HG02870 (cell line): ENCODE data around the gene CLUH.

Experiments
- ATAC-seq: cut with Tn5 transposase; IDR thresholded peaks from one replicate; pipeline ENCODE4 v1.9.1; 2021; ENCODE audit warnings: mild to moderate bottlenecking, moderate library complexity; ENCODE audit not compliant: unreplicated experiment

Gene CLUH

DNA sequence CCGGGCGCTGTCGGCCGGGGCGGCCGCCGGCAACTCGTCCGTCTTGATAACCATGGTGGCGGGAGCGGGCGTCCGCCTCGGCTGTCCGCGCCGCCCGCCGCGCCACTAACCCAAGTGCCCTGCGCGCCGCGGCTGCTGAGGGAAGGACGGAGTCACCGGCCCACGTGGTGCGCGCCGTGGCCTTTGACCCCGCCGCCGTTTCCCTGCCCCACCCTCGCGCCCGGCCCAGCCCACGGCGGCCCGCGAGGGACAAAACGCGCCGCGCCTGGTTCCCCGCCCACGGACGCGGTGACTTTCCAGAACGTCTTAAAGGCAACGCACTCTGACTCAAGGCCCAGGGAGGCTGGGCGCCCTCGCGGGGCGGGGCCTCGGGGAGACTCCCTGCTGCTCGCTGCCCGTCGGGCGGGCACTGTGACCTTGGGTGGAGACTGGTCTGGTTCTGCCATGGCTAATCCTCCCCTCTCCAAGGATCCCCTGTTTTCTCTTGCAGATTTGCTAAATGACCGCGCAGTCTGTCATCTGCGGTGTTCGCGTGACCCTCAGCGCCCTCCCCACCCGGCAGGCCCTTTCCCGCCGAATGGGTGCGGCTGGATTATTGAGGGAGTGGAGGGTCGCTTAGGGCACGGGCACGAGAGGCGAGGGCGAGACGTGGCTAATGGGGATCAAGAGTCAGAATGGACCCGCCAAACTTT lies at the start of gene CLUH:
Gene CLUH, minus strand, starts transcription at position 157 of the 692 bp plus-strand sequence. Its CDS starts 103 bp downstream, at position 54.
- peak; percentile 64 for ATAC-seq

DNA sequence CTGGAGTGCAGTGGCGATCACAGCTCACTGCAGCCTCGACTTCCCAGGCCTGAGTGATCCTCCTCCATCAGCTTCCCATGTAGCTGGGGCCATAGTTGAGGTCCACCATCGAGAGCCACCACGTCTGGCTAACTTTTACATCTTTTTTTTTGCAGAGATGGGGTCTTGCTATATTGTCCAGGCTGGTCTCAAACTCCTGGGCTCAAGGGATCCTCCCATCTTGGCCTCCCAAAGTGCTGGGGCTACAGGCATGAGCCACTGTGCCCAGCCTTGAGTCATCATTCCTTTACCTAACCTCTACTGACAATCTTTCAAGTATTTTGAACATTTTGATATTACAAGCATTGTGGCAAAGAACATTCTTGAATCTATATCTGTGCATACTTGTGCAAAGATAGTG lies 47.3 kb upstream of the CLUH start:
- ATAC-seq: no peak

DNA sequence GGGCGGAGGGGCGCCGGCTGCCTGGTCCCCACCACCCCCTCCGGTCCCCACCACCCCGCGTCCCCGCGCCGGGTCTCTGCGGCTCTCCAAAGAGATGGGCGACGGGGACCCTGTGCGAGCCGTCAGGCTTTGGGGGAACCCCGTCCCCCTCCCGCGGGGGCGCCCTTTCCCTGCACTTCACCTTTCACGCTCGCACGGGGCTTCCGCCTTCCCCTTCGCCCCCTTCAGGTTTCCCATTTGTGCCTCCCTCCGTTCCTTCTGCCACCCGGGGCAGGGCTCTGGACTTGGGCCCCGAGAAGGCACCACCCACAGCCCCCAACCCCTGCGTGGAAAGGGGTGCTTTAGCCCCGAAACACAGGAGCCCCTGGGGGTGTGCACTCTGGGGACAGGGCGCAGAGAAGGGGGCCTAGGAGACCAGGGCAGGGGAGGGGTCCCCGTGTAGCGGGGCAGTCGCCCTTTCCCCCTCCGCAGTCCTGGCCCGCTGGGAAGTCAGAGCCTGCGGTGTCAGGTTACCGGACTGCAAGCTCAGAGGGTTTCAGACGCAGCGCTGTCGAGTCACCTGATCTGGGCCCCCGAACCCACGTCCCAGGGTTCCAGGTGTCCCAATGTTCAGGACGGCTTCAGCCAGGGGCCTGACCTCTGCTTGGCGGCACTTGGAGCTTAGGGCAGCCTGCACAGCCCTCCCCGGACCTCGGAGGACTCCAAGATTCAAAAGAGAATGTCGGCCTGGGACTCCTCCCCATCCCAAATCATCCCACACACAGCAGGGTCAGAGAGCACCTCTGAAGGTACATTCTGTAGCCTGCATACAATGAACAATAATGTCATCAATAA lies 44.5 kb upstream of the CLUH start:
- no peak for ATAC-seq

- ATAC-seq: no peak
Observed at GRCh38 chr17:2751491-2751890, 39.9 kb upstream of the CLUH start.

DNA sequence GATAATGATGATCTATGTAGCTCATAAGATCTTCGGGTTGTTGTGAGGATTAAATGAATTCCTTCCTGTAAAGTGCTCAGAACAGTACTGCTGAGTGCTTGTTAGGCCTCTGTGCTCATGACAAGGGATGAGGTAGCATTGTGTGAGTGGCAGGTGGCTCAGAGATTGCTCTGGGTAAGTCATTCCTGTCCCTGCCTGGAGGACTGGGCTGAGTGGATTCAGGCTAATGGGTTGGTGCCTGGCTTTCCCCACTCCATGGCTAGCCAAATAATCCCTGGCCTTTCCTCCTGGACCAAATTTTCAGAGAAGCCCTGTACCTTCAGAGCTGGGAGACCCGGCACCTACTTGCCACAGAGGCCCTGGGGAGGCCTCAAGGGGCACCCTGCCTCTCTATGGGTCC lies 39.2 kb upstream of the CLUH start:
- no peak for ATAC-seq

DNA sequence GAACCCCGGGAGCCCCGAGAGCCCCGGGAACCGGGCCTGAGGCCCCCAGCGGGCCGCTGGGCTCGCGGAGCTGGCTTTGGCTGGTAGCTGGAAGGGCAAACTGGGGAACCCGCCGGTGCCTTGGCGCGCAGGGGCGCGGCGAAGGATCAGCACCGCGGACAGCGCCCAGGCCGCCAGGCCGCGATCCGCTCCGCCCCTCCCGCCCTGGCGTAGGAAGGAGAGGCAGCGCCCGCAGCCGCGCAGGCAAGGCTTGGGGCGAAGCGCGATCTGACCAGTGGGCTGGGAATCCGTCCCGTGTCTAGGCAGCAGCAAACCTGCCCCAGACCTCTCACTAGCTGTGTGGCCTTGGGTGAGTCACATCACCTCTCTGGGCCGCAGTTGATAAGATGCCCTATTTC lies 38.2 kb upstream of the CLUH start:
- ATAC-seq: no peak

GRCh38 chr17:2749058-2749783 lies 37.7 kb upstream of the CLUH start, which contains the start of gene CCDC92B:
Gene CCDC92B, minus strand, starts transcription at chr17:2749652. Its CDS starts 14,507 bp downstream, at chr17:2735145.
- no peak for ATAC-seq

GRCh38 chr17:2745317-2746037 lies 33.9 kb upstream of the CLUH start:
- ATAC-seq: no peak

DNA sequence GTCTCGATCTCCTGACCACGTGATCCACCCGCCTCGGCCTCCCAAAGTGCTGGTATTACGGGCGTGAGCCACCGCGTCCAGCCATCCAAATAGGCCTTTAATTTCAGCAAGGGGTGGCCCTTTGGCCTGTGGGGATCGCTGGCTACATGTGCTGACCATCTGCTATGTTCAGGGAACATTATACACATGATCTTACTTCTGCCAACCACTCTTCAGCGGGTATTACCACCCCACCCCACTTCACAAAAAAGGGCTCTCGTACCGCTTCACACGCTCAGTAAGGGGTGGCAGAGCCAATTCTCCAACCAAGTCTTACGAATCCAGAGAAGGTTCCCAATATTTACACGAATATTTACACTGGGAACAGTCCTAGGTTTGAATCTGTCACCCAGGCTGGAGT lies 26.1 kb upstream of the CLUH start:
- no peak for ATAC-seq

GRCh38 chr17:2736956-2737355 lies 25.4 kb upstream of the CLUH start:
- ATAC-seq: no peak

DNA sequence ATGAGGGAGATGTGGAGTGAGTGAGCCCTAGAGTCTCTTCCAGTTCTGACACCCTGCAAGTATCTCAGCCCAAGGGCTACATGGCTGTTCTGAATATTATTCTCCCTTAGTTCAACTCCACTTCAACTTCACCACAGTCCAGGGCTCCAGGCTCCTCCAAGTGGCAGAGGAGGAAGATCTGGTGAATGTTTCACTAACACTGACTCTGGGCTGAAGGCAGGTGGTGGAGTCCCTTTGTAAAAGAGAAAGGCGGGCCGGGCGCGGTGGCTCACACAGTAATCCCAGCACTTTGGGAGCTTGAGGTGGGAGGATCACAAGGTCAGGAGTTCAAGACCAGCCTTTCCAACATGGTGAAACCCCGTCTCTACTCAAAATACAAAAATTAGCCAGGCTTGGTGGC lies 24.3 kb upstream of the CLUH start:
- no peak for ATAC-seq

DNA sequence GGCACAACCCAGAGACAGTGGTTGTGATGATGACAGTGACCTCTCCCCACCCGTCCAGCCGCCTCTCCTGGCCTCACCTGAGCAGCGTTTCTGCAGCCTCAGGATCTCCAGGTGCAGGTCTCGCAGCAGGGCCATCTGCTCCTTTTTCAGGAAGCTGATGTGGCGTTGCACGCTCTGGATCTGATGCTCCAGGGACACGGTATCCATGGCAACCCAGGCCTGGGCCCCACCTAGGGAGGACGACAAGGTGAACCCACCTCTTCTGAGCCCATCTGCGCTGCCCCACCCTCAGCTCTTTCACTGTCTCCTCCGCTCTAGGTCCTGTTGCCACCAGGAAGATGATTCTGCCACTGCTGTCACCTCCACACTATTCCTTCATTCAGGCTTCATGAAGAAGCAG lies 23.4 kb upstream of the CLUH start:
- ATAC-seq: no peak

- ATAC-seq: no peak
Observed at GRCh38 chr17:2731807-2732206, 20.2 kb upstream of the CLUH start.

- no peak for ATAC-seq
Observed at GRCh38 chr17:2730764-2731353, 19.3 kb upstream of the CLUH start.

DNA sequence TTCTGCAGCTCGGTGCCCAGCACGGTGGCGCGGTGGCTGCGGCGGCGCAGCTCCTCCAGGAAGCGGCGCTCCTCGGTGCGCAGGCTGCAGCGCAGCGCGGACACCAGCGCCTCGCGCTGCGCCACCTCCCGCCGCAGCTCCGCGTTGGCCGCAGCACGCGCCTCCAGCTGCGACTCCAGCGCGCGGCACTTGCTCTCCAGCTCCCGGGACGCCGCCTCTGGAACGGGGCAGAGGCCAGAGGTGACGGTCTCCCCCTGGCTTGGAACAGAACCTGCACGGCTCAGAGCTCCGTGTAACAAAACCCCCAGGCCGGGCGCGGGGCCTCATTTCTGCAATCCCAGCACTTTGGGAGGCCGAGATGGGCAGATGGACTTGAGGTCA lies 13.2 kb upstream of the CLUH start:
- no peak for ATAC-seq

- ATAC-seq: no peak
Observed at GRCh38 chr17:2723997-2724783, 12.6 kb upstream of the CLUH start.

DNA sequence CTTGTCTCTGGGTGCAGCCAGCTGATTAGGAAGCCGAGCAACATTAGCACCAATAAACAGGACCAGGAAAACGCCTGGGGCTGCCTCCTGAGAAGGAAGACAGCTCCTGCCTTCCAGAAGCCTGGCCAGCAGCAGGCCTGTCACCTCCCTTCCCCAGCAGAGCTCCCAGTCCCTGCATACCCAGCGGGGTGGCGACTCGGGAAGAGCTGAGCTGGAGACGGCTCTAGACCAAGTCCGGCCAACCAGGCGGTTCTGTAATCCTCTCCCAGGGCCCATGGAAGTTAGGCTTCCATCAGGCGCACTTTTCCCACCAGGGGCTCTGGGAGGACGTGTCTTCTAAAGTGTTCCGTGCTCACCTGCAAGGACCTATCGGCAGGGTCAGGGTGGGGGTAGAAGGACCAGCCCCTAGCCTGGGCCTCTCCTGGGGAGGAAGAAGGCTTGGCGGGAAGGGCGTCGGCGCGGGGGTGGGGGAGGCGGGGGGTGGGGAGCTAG lies 12.0 kb upstream of the CLUH start:
- no peak for ATAC-seq

DNA sequence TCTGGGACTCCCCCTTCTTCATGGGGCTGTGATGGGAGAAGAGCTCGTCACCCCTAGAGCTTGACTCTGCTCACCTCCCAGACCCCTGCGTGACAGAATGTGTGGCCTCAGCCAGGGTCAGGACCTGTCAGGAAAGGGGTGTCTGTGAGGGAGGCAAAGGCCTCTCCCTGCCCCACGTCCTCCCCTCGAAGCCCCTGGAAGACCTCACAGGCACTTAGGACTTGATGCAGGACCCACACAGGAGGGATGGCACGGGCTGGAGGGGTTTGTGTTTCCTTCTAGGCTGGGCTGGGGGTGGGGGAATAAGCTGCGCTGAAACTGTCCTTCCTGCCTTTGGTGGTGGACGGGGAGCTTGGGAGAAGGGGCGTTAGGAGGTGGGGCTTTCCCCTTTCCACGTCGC lies 11.0 kb upstream of the CLUH start:
- no peak for ATAC-seq

GRCh38 chr17:2721603-2722002 lies 10.0 kb upstream of the CLUH start:
- no peak for ATAC-seq

DNA sequence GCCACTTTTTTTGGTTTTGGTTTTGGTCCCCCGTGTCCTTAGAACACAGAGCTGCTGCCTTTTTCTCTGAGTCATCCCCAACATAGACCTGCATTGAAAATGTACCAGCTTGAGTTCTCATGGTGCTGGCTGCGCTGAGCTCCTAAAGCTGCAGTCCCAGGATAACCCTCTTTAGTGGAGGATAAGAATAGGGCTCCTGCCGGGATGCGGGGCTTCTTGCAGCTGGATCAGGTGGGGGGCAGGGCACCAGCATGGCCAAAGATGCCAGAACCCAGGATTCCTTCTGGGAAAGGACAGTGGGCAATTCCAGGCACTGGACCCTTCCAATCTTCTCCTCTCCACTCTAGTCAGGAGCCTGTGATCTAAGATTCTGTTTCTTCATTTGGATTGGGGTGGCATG lies 8.3 kb upstream of the CLUH start:
- ATAC-seq: no peak
